ENCODE data around the gene PLD4. TPM values are rescaled to one million over a fixed set of nuclear protein-coding genes. Genes with fewer than 3 reads are reported as not detected.

Gene PLD4
- total RNA-seq, 1 experiment from 2014 or later: not detected

DNA sequence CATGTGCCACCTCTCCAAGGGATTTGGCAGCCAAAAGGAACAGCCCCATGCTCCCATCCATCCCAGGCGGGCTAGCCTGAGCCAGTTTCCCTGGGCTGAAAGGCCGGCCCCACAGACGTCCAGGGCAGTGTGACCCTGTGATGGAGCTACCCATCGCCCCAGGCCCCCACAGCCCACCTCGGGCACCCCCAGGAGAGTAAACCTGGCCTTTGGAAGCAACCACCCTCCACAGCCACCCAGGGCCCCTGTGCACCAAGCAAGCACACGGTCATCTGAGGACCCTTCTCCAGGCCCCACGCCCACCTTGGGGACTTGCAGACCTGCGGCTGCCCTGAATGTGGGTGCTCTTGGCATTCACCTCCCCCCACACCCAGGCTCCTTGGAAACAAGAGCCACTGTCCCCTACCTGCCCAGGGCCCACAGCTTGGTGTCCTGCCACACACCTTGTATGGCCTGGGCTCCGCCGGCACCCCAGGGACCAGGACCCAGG lies 45.1 kb downstream of the PLD4 start:
- Histone ChIP-seq H3K9me3 (no peaks in the 10 kb centered on the region), H3K4me3 (no peak overlapping the region), H3K36me3 (no peaks in the 10 kb centered on the region), H3K27me3 (no peaks in the 10 kb centered on the region)
- no peak for DNase-seq

DNA sequence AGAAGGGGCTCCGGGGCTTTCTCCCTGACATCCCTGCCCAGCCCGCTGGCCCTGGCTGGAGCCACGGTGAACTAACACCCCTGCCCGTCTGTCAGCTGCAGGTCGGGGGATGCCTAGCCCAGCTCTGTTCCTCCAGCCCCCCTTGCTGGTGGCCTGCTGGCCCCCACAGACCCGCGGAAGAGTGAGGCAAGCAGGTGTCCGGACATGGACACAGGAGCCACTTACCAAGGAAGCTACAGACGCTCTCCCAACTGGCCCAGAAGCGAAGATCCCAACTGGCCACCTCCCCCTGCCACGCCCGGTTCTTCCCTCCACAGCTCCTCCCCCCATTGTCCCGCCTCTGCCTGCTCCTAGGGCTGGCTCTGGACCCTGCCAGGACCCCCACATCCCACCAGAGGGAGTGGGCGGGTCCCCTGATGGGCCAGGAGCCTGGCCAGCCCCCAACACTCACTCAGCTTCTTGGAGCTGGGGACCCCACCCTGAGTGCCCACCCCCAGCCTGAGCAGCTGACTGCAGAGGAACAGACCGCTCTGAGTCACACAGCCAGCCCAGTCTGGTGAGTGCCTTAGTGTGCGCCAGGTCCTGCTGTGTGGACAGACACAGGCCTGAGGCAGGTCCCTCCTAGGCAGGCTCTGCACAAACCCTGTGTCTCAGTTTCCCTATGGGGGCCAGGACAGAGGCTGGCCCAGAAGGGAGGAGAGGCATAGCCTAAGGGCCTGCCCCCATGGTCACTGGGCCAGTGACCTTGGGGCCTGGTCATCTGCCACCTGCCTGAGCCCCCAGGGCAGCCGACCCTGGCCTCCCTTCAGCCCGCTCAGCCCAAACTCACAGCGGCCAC lies 45.8 kb downstream of the PLD4 start:
- Histone ChIP-seq H3K27me3 (no peaks in the 10 kb centered on the region), H3K4me3 (no peak overlapping the region), H3K36me3 (no peaks in the 10 kb centered on the region), H3K9me3 (no peaks in the 10 kb centered on the region)
- DNase-seq: peak; percentile 90

DNA sequence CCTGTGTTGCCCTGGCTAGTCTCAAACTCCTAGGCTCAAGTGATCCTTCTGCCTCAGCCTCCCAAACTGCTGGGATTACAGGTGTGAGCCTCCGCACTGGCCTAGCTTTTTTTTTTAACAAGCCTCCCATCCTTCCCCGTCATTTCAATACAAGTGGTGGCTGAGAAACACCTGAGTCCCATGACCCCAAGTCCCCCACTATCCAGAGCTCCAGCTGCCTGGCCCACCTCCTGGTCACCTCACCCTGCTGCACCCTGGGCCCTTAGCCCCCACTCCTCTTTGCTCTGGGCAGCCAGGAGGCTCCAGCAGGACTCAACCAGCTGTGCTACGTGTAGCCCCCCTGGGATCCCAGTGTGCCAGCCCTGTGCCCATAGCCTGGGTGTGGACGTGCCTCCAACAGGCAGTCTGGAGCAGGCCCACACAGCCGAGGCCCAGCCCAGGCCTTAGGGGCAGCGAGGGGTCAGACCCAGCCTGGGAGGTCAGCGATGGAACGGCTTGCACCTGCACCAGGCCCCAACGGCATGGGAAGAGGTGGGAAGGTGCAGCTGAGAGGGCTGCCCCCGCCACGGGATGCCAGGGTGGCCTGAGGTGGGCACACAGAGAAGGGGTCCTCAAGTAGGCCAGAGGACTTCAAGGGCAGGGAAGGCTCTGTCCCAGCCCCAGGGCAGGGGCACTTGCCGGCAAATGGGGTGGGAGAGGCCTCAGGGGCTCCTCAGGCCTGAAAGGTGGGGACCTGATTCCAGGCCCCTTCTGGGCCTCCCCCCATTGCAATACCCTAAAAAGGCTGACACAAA lies 47.0 kb downstream of the PLD4 start:
- no peaks in the 10 kb centered on the region for H3K27me3 ChIP-seq
- no peaks in the 10 kb centered on the region for H3K9me3 ChIP-seq
- DNase-seq: no peak
- H3K36me3 ChIP-seq: no peaks in the 10 kb centered on the region
- H3K4me3 ChIP-seq: no peak overlapping the region

DNA sequence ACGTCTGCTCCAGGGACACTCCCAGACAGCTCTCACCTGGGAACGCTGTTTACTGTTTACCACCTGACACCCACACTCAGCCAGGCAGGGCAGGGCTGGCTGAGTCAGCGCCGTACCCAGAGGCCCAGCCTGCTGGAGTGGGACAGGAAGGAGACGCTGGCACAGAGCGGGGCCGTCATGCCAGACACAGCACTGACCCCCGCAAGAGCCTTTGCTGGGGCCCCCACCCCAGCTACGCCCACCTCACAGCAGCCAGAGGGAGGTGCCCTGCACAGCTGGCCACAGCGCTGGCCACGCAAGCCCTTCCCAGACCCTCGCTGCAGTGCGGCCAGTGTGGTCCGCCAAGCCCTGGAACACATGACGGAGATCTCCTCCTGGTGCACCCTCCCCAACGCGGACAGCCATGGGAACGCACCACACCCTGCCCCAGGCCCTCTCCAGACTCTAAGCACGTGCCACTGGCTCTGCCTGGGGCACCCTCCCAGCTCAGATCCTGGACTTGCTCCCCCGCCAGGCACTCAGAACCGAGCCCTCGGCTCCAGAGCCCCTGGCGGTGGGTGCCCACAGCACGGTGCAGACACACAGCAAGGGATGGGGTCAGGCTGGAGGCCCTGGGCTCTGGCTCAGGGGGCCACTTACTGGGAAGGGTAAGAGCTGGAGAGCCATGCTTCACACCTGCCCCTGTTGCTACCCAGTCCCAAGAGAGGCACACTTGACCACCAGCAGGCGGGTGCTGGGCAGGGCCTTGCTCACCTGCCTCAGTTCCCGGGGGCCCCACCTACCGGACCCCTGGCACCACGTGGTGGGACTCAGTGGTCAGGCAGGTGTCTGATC lies 47.8 kb downstream of the PLD4 start:
- Histone ChIP-seq H3K4me3 (peak overlapping the region; percentile 11; the same call in 1 of the 2 replicates), H3K9me3 (no peaks in the 10 kb centered on the region)
- peak; percentile 90 for DNase-seq

DNA sequence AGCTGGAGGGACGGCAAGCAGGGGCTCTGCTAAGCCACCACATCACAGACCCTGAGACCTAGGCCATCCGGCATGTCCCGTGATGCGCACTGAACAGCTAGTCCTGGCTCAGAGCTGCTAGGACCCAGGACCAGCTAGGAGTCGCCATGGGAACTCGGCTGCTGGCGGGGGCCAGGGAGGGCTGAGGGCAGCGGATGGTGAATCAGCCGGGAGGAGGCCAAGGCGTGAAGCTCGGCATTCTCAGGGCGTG lies 48.4 kb downstream of the PLD4 start:
- Histone ChIP-seq H3K4me3 (peak overlapping the region; percentile 11; the same call in 1 of the 2 replicates), H3K36me3 (no peaks in the 10 kb centered on the region)
- peak; percentile 97 for DNase-seq

More for the DNA sequence above, 47.8 kb downstream of the PLD4 start:
- Histone ChIP-seq H3K36me3 (no peaks in the 10 kb centered on the region), H3K27me3 (no peaks in the 10 kb centered on the region)

DNA sequence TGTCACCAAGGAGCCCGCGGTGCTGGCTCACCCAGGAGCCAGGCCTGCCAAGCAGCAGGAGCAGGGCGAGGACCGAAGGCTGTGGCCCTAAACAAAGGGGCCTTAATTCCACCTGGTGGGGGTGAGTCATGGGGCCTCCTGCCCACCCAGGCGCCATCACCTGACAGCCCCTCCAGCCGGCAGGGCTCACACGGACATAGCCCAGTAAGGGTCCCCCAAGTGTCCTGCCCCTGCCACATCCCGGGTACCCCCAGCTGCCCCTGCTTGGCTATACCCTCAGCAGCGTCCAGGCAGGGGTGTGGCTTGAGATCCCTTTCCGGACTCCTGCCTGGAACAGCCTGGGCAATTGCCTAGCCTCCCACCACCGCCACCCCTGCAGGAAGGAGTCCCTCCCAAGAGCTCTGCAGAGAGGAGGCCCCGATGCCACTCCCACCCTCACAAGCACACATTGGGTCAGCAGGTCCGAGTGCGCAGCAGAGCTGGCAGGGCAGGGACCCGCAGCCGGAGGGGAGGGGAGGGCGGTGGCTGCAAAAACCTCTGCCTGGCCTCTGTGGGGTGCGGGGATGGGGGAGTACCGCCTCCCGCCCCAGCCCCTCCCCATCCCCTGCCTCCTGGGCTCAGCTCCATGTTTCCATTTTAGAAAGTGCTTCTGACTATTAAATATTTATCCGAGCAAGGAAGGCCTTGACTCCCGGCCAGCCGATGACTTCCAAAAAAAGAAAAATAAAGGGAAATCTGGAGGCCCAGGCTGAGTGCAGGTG lies 48.9 kb downstream of the PLD4 start:
- DNase-seq: peak; percentile 98
- H3K4me3 ChIP-seq: no peak overlapping the region
- no peaks in the 10 kb centered on the region for H3K9me3 ChIP-seq
- H3K36me3 ChIP-seq: no peaks in the 10 kb centered on the region
- no peaks in the 10 kb centered on the region for H3K27me3 ChIP-seq

More for the DNA sequence above, 48.4 kb downstream of the PLD4 start:
- H3K27me3 ChIP-seq: no peaks in the 10 kb centered on the region
- no peaks in the 10 kb centered on the region for H3K9me3 ChIP-seq

DNA sequence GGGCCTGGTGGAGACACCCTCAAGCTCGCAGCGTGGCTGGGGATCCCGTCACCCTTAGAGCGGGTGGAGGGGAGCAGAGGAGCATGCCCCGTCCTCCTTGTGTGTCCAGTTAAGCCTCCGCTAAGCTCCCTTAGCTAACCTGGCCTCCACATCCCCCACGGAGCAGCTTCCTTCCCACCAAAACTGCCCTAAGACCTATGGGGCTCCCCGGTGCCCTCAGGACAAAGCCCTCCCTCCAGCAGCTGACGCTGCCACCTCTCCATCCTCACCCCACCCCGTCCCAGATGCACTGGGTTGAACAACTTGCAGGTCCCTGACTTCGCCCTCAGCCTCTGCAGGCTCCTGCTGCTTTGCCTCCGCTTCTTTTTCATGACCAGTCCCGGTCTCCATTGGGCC lies 49.5 kb downstream of the PLD4 start:
- H3K27me3 ChIP-seq: no peaks in the 10 kb centered on the region
- no peaks in the 10 kb centered on the region for H3K9me3 ChIP-seq
- H3K4me3 ChIP-seq: no peak overlapping the region
- DNase-seq: no peak
- no peaks in the 10 kb centered on the region for H3K36me3 ChIP-seq

DNA sequence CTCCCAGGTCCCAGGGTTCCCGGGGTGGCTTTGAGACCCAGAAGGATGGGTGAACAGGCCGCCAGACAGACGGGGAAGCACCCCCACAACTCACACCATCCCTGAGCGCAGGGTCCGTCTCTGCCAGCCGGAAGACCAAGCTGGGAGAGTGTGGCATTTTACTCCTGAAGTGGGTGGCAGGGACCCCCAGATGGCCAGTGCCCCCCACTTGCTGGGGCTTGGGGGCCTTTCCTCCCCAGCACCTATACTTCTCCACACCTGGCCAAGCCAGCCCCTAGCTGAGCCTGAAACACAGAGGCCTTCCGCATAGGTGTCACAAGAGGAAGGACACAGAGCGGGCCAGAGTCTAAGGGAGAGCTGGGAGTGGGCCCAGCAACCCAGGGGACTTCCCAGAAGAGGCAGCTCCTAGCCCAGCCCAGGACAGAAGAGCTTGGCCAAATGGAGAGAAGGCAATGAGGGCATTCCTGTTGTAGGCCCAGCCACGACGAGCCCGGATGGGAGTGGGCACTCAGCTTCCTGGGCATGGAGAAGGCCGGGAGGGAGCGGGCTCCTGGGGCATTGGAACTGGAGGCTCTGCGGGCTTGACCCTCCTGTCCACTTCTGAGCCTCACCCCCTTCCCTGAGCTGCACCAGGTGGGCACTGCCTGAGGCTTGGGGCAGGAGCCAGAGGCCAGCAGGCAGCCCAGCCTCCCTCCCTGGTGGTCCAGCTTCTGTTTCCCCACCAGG lies 50.1 kb downstream of the PLD4 start:
- Histone ChIP-seq H3K36me3 (no peaks in the 10 kb centered on the region), H3K9me3 (no peaks in the 10 kb centered on the region), H3K4me3 (no peak overlapping the region), H3K27me3 (no peaks in the 10 kb centered on the region)
- no peak for DNase-seq

DNA sequence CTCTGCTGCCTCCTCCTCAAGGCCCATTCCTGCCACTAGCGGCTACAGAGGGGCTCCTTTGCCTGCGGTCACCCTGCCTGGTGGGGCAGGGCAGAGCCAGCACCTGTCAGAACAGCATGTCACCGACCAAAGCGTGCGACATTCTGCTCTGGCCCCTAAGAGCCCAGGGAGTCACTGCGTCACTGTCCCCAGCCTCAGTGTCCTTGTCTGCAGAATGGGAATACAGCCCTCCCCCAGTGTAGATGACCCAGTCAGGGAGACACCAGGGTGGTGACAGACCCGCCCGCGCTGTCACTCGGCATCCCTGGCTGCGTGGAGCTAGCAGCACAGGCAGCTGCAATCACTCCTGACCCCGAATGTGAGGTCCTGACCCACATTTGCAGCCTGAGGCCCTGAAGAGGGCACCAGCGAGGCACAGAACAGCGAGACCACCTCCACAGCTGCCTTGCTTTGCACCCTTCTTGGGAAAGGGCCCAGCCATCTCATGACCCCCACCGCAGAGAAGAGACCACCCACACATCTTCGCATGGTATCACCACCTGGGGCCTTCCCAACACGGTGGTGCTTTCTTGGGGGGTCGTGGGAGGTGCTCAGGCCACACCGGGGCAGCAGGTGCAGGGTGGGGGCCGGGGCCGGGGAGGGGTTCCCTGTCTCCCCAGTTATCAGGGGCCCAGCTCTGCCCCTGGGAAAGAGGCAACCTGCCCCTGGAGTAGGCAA lies 51.0 kb downstream of the PLD4 start:
- Histone ChIP-seq H3K9me3 (no peaks in the 10 kb centered on the region), H3K4me3 (no peak overlapping the region), H3K27me3 (no peaks in the 10 kb centered on the region), H3K36me3 (no peaks in the 10 kb centered on the region)
- no peak for DNase-seq

DNA sequence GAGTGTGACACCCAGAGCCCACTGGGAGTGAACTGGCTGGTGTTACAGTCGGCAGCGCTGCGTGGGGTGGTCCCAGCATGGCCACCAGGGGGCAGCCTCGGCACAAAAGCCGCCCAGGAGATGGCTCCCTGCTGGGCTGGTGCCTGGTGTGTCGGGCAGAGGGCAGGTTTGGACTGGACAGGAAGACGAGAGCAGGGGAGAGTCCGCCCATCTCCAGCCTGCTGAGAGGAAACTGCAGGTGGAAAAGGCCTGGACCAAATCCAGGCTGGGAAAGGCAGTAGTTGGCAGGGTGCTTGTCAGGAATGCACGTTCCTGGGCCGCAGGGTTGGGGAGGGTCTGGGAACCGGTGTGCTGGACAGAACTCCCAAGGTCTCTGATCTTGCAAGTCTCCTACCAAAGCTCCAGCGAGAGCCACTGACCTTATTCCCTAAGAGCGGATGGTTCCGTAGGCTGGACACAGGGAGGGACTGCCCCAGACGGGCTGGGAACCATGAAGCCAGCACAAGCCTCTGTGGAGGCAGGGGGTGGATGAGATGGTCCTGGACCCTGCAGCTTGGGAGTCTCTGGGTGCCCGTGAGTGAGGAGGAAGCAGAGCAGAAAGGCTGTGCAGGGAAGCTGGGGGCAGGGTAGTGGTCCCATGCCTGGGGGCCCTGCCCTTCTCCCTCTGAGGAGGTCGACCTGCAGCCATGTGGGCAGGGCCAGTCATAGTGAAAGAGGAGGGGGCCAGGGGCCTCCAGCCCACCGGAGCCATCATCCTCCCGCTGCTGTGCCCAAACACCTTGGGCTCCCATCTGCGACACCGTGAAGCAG lies 51.7 kb downstream of the PLD4 start:
- H3K27me3 ChIP-seq: no peaks in the 10 kb centered on the region
- no peak overlapping the region; the same call in 1 of the 2 replicates for H3K4me3 ChIP-seq
- H3K36me3 ChIP-seq: no peaks in the 10 kb centered on the region
- H3K9me3 ChIP-seq: no peaks in the 10 kb centered on the region
- DNase-seq: peak; percentile 67

DNA sequence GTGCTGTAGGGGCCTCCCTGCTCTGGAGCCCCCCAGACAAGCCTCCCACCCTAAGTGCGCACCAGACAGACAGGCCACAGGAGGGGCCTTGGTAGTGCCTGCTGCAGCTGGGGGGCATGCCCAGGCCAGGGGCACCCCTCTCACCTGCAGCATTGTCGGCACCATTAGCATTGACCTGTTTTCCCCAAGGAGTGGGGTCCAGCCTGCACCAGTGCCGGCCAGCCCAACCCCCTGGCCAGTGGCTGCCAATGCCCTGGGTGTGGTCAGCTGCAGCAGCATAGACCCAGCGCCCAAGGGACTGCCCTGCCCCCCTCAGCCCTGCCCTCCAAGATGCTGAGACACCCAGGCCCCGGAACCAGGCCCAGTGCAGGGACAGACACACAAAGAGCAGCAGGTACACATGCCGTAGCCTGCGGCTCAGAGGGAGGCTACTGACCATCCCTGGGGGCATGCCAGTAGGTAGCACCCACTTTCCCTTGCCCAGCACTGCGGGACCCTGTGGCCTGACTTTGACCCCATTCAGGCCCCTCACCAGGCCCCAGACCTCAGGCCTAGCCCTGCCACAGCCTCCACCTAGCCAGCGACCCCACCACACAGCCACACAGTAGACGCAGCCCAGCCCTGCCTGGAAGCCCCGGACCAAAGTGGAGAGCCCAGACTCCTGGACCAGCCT lies 52.5 kb downstream of the PLD4 start:
- H3K4me3 ChIP-seq: peak overlapping the region; percentile 56
- H3K27me3 ChIP-seq: no peaks in the 10 kb centered on the region
- H3K36me3 ChIP-seq: no peaks in the 10 kb centered on the region
- DNase-seq: no peak
- no peaks in the 10 kb centered on the region for H3K9me3 ChIP-seq

DNA sequence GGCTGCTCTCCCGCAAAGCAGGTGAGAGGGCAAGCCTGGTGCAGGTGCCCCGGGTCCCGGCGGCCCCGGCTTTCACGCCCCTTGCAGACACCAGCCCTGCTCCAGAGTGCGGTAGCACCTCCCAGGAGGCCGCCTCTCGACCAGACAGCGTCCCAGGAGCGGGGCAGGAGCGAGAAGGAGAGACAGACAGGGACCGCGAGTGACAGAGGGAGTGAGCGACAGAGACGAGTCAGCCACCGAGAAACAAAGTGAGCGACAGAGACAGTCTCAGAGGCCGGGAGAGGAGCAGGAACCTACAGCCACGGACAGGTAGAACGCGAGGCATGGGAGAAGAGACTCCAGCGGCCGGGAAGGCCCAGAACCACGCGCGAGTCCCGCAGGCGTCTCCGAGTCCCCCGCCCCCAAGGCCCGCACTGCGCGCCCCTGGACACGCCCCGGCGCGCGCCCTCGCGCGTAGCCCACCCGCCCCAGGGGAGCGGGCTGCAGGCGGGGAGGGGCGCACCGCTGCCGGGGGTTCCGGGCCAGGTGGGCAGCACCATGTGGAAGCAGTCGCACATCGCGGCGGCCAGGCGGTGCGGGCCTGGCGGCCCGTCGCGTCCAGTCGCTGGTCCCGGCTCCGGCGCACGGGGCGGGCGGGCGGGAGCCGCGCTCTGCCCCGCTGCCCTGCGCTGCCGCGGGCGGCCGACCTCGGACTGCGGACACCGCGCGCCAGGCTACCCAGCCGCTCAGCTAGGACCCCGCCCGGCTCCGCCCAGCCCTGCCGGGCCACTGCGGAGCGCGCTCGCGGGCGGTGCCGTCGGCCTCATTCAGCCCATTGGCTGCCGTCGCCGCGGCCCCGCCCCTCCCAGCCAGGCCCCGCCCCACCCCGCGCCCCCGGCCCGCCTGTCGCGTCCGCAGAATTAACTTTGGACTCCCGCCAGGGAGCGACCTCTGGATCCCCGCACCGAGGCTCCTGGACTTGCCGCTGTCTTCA lies 53.3 kb downstream of the PLD4 start, which contains the start of gene AHNAK2:
Gene AHNAK2 (minus strand): TSS at position 694 of the 973 bp plus-strand sequence. CDS start 137 bp downstream, at position 557.
- no peaks in the 10 kb centered on the region for H3K36me3 ChIP-seq
- peak within 1 kb of the TSS; percentile 56 for H3K4me3 ChIP-seq
- peak; percentile 84 for DNase-seq

More for the DNA sequence above, 53.3 kb downstream of the PLD4 start, which contains the start of gene AHNAK2:
- no peaks in the 10 kb centered on the region for H3K27me3 ChIP-seq
- no peaks in the 10 kb centered on the region for H3K9me3 ChIP-seq
